Gastrocnemius medialis (tissue), 4 donors: ENCODE data around the gene DEDD2. TPM values are rescaled to one million over a fixed set of nuclear protein-coding genes. Genes with fewer than 3 reads are reported as not detected.

Experiments used
- ATAC-seq, 2 donors: fragments of 150-250 bp; one replicate each; pipeline ENCODE4 v1.9.1; 2016
- DNase-seq, 2 donors: peaks; one replicate each; pipeline ENCODE4 v3.0.0-alpha.2; 2019
- H3K27ac ChIP-seq, 4 donors: fragments of 200-600 bp; sonication (generic); 1 replicate in 1 of 4; 2 replicates in 3 of 4; pipeline ENCODE4 v1.5.1; 2016 to 2018; ENCODE audit warnings: mild to moderate bottlenecking in 2 of 4, moderate library complexity in 1 of 4
- H3K27me3 ChIP-seq, 3 donors: fragments of 200-600 bp; sonication (generic) in 2 of 3; 1 replicate in 1 of 3; 2 replicates in 2 of 3; pipeline versions ENCODE4 v1.5.1 to v1.6.0; 2016 to 2019; ENCODE audit warnings: mild to moderate bottlenecking in 1 of 3, moderate library complexity in 1 of 3
- H3K36me3 ChIP-seq, 2 donors: fragments of 200-600 bp; sonication (generic) in 1 of 2; one replicate each; pipeline ENCODE4 v1.5.1; 2017 to 2018
- H3K4me1 ChIP-seq, 2 donors: fragments of 200-600 bp; sonication (generic) in 1 of 2; one replicate each; pipeline ENCODE4 v1.5.1; 2016 to 2017; ENCODE audit warnings: mild to moderate bottlenecking in 2 of 2
- H3K4me3 ChIP-seq, 4 donors: fragments of 200-600 bp; sonication (generic) in 3 of 4; 1 replicate in 1 of 4; 2 replicates in 3 of 4; pipeline ENCODE4 v1.5.1; 2016 to 2019; ENCODE audit warnings: mild to moderate bottlenecking in 2 of 4
- H3K9me3 ChIP-seq, 3 donors: fragments of 200-600 bp; sonication (generic) in 2 of 3; 1 replicate in 1 of 3; 2 replicates in 2 of 3; pipeline ENCODE4 v1.5.1; 2016 to 2019
- POLR2A ChIP-seq, 2 donors: fragments of 450-650 bp; IDR thresholded peaks; one replicate each; pipeline ENCODE4 v1.6.1; 2017; ENCODE audit warnings: antibody characterized with exemption in 2 of 2, mild to moderate bottlenecking in 2 of 2, moderate library complexity in 2 of 2
- in situ Hi-C, 4 donors: fragments of 200-750 bp; cut with MboI; loops; one replicate each; pipeline versions ENCODE4 v1.15.0 to v1.8.0; 2017; ENCODE audit warnings: low sequenced_read_pairs in 4 of 4
- intact Hi-C: fragments of 100-400 bp; cut with DNase I; formaldehyde crosslinking; loops from one replicate; pipeline ENCODE4 v1.15.1; 2023; ENCODE audit warnings: low total_unique reads
- total RNA-seq, 4 donors: library from RNA; depleted of rRNA; stranded (reverse); fragments of >200 nt; gene quantifications; one replicate each; pipeline versions ENCODE4 v1.1.0 to v1.2.3, GENCODE V29; 2016
- TF ChIP-seq, protein P1 (sequence below), 5 experiments: fragments of 450-650 bp in 3 of 5; fragments of 200-600 bp in 2 of 5; sonication (generic) in 2 of 5; IDR thresholded peaks in 4 of 5; conservative IDR thresholded peaks in 1 of 5; 1 replicate in 4 of 5; 2 replicates in 1 of 5; pipeline ENCODE4 v1.5.1; 2016 to 2019; ENCODE audit warnings: antibody characterized with exemption in 5 of 5, mild to moderate bottlenecking in 3 of 5, moderate library complexity in 3 of 5

The DEDD2 gene
- total RNA-seq, 4 donors from 2014 or later, result 22.5 to 33.6 (median 29.2) TPM

DNA sequence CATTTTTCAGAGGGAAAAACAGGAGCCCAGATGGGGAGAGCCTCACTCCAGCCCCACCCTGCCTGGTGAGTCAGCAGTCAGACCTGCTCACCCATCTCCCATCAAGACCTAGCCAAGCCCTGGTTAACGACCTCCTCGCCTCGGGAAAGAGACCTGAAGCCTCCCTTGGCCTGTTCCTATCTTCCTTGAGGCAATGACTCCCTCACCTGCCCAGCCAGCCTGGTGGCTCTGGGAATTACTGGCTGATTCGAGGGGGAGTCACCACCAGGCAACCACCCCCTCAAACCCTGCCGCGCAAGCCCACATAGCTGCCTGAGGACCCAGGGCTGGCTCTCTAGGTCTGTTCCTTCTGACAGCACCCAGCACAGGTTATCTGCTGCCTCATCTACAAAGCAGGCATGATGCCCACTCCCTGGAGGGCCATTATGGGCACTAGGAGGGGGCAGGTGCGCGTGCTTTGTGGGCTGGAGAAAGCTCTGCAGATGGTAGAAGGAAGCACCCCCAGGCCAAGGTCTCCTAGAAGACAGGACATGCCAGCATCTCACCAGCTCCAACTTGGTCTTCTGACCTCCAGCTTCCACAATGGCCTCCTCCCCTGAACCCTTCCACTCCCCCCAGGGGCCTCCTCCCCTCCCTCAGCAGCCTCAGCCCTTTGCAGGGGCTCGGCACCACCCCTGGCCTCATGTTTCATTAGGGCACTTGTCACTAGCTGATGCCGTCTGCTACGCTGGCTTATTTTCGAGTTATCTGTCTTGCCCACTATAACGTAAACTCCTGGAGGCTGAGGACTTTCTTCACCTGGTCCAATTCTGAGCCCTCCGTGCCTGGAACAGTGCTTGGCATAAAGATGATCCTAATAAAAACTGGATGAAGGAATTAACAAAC, 10.4 kb downstream of the DEDD2 start:
- H3K9me3 ChIP-seq, result no peaks in the 10 kb centered on the region
- no peak overlapping the region for H3K4me3 ChIP-seq
- in situ Hi-C loops (no loop called here), intact Hi-C loops (no loop called here)
- no peaks in the 10 kb centered on the region for H3K4me1 ChIP-seq
- no peak for ATAC-seq
- H3K27ac ChIP-seq, result no peak overlapping the region
- TF ChIP-seq POLR2A (IDR thresholded peaks at IDR 0.05), result no peak
- TF ChIP-seq, protein P1, sequence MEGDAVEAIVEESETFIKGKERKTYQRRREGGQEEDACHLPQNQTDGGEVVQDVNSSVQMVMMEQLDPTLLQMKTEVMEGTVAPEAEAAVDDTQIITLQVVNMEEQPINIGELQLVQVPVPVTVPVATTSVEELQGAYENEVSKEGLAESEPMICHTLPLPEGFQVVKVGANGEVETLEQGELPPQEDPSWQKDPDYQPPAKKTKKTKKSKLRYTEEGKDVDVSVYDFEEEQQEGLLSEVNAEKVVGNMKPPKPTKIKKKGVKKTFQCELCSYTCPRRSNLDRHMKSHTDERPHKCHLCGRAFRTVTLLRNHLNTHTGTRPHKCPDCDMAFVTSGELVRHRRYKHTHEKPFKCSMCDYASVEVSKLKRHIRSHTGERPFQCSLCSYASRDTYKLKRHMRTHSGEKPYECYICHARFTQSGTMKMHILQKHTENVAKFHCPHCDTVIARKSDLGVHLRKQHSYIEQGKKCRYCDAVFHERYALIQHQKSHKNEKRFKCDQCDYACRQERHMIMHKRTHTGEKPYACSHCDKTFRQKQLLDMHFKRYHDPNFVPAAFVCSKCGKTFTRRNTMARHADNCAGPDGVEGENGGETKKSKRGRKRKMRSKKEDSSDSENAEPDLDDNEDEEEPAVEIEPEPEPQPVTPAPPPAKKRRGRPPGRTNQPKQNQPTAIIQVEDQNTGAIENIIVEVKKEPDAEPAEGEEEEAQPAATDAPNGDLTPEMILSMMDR (IDR thresholded peaks at IDR 0.05 in 4 of 5, conservative IDR thresholded peaks at IDR 0.05 in 1 of 5), result no peak
- peaks cover 0 to 77% of the 10 kb centered on the region in 2 donors for H3K36me3 ChIP-seq
- no peak for DNase-seq
- no peaks in the 10 kb centered on the region for H3K27me3 ChIP-seq

GRCh38 chr19:42204664-42205063, 12.8 kb downstream of the DEDD2 start:
- no peaks in the 10 kb centered on the region for H3K9me3 ChIP-seq
- H3K36me3 ChIP-seq, result peaks cover 0 to 65% of the 10 kb centered on the region in 2 donors
- in situ Hi-C loops (no loop called here), intact Hi-C loops (no loop called here)
- H3K27me3 ChIP-seq, result no peaks in the 10 kb centered on the region
- DNase-seq, result no peak
- no peak overlapping the region for H3K4me3 ChIP-seq
- H3K27ac ChIP-seq, result no peak overlapping the region
- H3K4me1 ChIP-seq, result no peaks in the 10 kb centered on the region
- no peak for ATAC-seq
- TF ChIP-seq POLR2A (IDR thresholded peaks at IDR 0.05), result no peak
- TF ChIP-seq, protein P1 (IDR thresholded peaks at IDR 0.05 in 4 of 5, conservative IDR thresholded peaks at IDR 0.05 in 1 of 5), result no peak

- Histone ChIP-seq H3K9me3 (no peaks in the 10 kb centered on the region), H3K4me3 (no peak overlapping the region), H3K36me3 (peaks cover 0 to 65% of the 10 kb centered on the region in 2 donors), H3K27me3 (no peaks in the 10 kb centered on the region), H3K27ac (no peak overlapping the region), H3K4me1 (no peaks in the 10 kb centered on the region)
- intact Hi-C loops (no loop called here), in situ Hi-C loops (no loop called here)
- TF ChIP-seq POLR2A (IDR thresholded peaks at IDR 0.05), result no peak
- TF ChIP-seq, protein P1 (IDR thresholded peaks at IDR 0.05 in 4 of 5, conservative IDR thresholded peaks at IDR 0.05 in 1 of 5), result no peak
- no peak for DNase-seq
- no peak for ATAC-seq
These were observed 13.8 kb downstream of the DEDD2 start for GRCh38 chr19:42203700-42204099.

DNA sequence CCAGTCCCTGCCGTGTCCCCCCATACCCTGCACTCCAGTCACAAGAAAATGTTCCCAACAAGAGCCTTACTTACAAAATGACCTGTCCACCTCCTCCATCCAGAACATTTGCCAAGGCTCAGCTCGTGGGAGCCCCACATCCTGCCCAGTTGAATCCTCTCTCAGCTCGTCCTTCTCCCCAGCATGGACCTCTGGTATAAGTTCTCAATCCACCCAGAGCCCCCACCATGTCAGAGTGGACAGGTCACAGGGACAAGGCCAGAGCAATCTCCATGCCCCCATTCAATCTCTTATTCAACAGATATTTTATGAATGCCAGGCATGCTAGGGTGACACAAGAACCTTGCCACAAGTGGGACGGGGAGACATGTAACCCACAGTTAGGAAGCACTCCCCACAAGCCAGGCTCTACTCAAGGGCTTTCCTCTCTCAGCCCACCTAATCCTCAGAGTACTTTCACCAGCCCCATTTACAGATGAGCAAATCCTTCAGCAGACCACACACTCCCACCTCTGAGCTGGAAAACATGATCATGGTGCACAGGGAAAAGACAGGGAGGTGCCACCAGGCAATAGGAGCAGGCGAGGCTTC, 15.1 kb downstream of the DEDD2 start:
- H3K4me3 ChIP-seq, result no peak overlapping the region
- in situ Hi-C loops, result no loop called here
- H3K9me3 ChIP-seq, result no peaks in the 10 kb centered on the region
- peaks cover 0 to 65% of the 10 kb centered on the region in 2 donors for H3K36me3 ChIP-seq
- no peak overlapping the region for H3K27ac ChIP-seq
- TF ChIP-seq POLR2A (IDR thresholded peaks at IDR 0.05), result no peak
- TF ChIP-seq, protein P1 (IDR thresholded peaks at IDR 0.05 in 4 of 5, conservative IDR thresholded peaks at IDR 0.05 in 1 of 5), result no peak
- intact Hi-C loops, result no loop called here
- no peaks in the 10 kb centered on the region for H3K27me3 ChIP-seq
- no peak for DNase-seq
- no peak for ATAC-seq
- H3K4me1 ChIP-seq, result no peaks in the 10 kb centered on the region
